Measurements from ENCODE around the gene HS1BP3.

Gene HS1BP3

DNA sequence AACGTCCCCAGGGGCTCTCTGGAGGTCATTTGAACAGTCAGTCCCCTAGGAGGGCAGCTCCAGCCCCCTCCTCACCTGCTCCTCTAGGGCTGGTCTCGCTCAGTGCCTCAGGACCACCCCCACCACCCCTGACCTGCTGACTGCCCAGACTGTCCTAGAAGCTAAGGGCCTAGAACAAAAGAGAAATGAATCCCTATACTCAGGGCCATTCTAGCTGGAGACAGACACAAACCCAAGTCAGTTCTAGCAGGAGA is 83.0 kb downstream of the HS1BP3 start:
- DNase-seq: no peak

All from CD4-positive, alpha-beta T cell treated with Interleukin-17A for 1 hour (primary cell).